KBM-7 (cell line): ENCODE results near the gene DDN.

ENCODE experiments used
- DNase-seq: peaks from one replicate; pipeline ENCODE4 v3.0.0-alpha.2; 2015
- in situ Hi-C: fragments of 300-500 bp; cut with MboI; formaldehyde crosslinking; loops from 2 replicates; pipeline ENCODE4 v1.14.3; 2020; ENCODE audit warnings: low sequenced_read_pairs, low pct_unique_long_range_greater_than_20kb, mixed read lengths

The DDN gene

DNA sequence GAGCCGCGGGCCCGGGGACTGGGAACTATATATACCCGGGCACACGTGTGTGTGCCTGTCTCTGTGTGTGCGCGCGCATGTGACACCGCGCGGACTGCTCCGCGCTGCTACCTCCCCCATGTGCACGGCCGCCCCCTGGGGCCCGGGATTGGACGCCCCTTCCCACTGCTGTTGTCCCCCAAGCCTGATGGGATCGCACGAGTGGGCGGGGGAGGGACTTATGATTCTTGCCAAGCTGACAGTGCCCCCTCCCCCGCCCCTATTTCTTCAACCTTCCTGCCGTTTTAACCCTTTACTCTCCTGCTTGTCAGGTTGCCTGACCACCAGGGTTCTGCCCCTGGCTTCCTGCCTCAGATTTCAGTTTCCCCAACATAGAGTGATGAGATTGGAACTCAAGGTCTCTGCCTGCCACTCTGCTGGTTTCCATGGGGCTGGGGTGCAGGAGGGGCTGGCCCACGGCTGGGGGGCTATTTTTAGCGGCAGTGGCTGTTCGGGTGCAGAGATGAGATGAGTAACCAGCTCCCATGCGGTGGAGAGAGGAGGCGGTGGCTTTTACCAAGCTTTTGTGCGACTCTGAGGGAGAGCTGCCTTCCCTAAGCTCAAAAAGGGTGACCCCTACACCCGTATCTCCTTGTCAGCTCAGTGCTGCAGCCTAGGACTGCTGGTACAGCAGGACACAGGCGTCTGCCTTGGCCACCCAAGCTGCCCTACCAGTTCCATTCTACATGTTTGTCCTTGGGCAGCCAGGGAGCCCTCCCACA, at the start of gene DDN:
DDN (minus strand) TSS at position 5 of the 761 bp plus-strand sequence. CDS start 88 bp downstream, outside the sequence.
- in situ Hi-C loops, result no loop called here
- peak; percentile 93 for DNase-seq

DNA sequence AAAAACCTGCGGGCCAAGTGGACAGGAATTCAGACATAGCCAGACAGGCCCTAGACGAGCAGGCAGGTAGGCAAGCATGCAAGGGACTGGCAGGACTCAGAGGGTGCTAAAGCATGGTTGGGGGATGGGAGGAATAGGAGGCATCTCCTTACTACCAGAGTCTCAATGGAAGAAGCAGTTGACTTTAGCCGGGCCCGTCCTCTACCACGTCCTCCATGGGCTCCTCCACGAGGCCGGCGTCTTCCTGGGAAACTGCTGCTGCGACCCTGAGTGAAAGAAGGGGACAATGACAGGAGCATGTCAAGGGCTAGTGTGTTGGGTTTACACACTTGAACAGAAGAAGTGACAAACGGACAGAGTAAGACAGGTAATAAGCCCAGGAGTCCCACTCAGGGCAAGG, 49.8 kb upstream of the DDN start:
- in situ Hi-C loops, result no loop called here

DNA sequence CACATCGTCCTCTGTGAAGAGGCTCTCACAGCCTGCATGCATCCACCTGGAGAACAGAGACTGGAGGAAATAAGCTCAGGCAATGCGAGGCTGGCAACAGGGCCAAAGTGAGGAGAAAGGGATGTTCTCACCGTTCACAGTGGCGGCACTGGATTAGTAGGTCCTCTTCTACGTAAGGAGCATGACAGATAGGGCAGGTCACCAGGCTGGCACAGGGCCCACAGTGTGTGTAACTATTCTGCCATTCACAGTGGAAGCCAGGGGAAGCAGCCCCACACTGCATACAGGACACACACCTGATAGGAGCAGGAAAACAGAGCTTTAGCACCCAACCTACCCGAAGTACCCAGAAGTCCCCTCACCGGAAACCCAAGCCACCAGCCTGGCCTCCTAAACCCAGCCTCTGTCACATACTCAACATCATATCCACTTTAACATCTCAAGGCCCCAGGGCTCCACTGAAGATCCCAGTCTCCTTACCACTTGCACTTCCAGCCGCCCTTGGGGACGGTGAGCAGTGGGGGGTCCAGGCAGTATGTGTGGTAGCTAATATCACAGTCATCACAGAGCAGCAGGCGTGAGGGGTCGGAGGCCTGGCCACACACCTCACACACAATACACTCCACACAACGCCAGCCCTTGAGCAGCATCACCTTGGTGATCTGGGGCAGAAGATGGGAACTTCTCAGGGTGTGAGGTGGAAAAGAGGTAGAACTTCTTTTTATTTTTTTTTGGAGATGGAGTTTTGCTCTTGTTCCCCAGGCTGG, 47.1 kb upstream of the DDN start:
- in situ Hi-C loops, result no loop called here
- no peak for DNase-seq

More for the DNA sequence above, 49.8 kb upstream of the DDN start:
- no peak for DNase-seq

DNA sequence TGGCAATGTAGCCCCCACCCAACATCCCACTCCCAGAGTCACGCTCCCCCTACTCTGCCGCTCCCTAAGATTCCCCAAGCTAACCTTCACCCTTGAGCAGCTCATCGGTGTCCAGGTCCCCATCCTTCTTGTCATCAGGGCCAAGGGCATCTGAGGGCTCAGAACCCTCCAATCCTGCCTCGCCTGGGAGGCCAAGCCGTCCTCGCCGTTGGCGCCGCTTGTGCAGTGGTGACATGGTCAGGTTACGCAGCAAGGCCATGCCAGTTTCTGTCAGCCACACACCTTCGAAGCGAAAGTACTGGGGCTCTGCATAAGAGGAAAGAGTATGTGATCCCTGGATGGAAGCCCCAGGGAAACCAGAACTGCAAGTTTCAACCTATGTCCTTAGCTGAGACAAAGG, 45.5 kb upstream of the DDN start:
- in situ Hi-C loops, result no loop called here
- no peak for DNase-seq

DNA sequence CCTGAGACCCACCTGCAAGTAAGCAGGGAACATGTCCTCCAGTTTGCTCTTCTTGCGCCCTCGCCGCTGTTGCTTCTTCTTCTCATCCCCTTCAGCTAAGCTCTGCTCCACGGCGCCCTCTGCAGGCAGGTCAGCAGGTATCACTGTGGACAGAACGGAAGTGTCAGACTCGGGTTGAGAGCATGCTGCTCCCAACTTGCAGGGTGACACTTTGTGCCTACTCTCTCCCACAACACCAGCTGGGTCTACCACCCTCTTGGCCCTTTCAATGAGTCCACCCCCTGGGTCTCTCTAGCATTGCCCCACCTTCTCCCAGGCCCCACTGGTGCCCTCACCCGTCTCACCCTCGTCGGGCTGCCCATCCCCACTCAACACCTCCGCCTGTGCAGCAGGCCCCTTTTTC, 44.7 kb upstream of the DDN start:
- in situ Hi-C loops, result no loop called here
- peak; percentile 75 for DNase-seq

DNA sequence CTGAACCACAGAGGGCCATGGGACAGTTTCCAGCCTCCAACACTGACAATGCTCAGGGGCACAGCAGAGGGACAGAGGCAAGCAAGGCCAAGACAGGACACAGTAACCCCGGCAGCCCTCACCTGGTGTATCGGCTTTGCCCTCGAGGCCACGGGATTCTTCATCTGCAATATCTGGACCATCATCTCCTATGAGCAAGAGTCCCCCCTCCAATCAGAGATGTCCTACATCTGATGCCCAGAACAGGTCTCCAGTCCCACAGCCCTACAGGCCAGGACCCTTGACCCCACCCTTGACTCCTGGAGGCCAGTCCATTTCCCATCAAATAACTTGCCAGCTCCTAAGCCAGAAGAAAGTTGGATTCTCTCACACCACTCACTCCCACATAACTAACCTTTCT, 44.1 kb upstream of the DDN start:
- no peak for DNase-seq
- in situ Hi-C loops, result no loop called here

DNA sequence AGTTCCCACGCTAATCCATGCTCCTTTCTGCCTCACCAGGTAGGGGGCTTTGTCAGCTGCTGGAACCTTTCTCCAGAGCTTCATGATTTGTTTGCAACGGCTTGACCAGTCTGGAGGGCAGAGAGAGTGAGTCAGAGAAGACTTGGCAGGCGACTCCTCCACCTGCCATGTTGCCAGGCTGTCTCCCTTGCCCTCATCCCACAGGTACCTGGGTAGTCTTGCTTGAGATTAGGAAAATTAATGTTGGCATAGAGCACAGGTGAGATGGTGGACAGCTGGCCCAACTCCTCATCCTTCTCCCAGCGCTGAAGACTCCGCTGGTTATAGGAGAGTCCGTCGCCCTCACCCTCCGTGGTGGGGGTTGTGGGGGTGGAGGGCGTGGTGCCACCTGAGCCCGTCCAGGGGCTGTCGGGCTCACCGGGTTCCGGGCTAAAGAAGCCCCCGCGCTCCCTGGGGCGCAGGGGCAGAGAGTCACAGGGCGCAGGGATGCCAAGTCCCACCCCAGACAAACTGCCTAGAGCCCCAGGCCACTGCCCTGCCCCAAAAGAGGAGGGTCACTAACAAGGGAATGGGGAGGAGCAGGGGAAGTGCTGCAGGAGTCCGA, 42.8 kb upstream of the DDN start:
- DNase-seq, result no peak
- in situ Hi-C loops, result no loop called here

DNA sequence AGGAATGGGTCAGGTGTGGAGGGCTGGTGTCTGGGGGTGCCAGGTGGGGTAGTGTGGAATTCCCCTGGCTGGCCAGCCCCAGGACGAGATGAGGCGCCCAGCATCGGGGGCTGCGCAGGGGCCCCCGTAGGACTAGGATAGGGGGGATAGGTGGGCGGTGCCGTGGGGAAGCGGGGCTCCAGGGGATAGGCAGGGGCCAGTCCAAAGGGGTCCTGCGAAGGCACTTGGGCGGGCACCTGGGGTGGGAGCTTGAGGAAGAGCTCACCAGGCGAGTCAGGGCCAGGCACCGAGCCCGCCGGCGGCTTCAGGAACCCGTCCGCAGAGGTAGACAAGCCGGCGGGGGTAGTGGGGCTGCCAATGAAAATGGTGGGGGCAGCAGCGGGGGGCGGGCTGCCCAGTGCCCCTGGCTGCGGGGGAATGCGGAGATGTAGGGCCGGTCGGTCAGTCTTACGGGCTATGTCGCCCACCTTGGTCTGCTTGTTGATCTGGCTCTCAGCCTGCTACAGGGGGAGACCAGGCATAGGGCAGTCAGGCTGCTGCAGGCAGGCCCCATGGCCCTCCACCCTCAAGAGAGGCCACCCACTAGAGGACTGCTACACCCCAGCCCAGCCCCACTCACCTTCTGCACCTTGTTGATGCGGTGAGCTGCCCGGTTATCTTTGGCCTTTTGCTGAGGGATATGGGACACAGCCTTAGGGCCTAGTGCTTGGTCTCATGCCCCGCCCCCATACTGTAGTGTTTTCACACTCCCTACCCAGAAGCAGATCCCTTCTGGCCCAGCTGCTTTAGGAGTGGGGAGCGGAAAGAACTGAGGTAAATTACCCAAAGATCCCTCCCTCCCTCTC, 42.1 kb upstream of the DDN start:
- no peak for DNase-seq
- in situ Hi-C loops, result no loop called here

DNA sequence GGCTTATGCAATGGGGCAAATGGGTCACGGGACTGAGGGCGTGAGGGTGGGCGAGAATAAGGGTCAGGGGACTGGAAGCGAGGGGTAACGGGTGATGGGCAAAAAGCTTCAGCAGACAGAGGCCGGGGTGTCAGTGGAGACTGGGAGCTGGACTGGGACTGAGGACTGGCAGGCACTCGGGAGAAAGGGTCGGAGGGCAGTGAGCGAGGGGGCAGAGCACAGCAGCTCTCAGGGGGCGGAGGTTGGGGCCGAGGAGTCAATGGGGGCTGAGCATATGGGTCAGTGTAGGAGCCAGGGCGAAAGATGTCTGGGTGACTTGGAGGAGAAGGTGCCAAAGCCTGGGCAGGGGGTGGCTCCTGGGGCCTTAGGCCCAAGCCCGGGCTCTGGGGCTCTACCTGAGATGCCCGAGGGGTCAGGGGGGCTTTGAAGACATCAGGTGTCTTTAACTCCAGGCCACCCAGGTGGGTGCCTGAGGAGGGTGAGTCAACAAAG, 41.2 kb upstream of the DDN start:
- in situ Hi-C loops, result no loop called here
- DNase-seq, result no peak

DNA sequence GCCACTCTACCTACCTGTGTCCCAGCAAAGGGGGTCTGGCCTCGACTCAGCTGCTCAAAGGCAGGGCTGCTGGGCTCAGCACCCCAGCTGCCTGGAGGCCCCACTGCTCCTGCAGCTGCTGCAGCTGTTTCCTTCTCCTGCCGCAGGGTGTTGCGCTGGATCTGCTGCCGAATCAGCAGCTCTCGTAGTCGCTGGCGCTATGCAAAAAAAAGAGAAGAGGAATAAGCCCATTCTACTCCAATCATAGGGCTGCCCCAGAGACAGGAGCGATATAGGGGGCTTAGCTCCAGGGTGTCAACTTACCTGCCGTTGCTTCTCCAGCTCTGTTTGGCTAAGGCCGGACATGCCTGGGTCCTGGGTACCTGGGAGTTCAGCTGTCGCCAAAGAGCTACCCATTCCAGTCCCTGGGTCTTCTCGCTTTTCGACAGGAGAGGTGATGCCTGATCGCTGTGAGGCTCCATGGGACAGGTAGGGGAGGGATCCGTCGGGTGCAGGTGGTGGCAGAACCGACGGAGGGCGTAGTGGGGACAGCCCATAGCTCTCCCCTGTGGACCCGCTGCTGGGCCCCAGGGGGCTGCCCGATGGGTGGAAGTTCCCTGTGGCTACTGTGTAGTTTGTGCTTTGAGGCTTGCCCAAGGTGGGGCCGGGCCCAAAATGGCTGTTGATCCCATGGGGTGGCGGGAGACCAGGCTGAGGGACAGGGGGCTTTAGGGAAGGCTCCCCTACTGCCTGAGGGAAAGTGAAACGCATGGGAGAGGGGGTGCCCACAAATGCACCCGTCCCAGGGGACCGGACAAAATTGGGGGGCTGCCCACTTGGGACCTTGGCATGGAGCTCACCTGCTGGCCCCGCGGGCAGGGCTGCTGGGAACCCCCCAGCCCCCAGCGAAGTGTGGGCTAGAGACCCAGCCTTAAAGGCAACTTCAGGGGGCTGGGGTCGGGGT, 40.5 kb upstream of the DDN start:
- DNase-seq, result no peak
- in situ Hi-C loops, result no loop called here

DNA sequence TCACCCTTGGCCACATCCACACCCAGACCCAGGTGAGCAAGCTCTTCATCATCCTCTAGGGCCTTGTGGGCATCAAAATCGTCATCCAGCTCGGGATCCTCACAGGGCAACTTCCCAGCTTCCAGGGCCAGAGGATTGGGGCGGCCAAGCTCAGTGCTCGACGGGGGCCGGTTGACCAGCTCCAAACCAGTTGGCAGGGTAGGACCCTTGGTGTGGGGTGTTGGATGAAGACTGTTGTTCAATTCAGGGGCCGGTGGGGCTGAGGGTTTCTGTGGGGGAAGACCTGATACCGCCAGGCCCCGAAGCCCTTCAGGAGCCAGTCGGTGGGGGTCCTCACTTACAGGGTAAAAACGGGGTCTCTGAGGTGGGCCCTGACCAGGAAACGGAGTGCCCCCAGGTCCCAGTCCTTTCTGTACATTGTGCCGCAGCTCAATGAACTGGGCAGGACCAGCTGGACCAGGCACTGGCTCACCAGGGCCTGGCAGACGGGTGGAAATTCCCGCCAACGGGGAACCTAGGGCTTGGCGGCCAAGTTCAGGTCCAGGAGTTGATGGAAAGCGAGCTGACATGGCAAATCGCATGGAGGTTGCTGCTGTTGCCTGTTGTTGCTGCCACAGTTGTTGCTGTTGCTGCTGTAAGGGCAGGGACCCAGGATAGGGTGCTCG, 39.2 kb upstream of the DDN start:
- in situ Hi-C loops, result no loop called here

DNA sequence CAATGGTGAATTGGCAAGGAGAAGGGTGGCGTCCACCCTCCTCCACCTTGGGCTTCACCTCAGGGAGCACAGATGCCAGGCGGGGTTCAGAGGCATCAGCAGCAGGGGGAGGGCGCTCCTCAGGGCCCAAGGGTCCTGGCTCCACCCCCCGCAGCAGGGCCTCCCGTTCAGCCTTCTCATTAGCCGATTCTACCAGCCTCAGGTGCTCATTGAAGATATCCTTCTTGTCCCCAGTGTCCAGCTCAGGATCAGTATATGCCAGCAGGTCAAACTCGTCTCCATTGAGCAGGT, 38.7 kb upstream of the DDN start:
- in situ Hi-C loops, result no loop called here

More for the DNA sequence above, 39.2 kb upstream of the DDN start:
- DNase-seq, result no peak

DNA sequence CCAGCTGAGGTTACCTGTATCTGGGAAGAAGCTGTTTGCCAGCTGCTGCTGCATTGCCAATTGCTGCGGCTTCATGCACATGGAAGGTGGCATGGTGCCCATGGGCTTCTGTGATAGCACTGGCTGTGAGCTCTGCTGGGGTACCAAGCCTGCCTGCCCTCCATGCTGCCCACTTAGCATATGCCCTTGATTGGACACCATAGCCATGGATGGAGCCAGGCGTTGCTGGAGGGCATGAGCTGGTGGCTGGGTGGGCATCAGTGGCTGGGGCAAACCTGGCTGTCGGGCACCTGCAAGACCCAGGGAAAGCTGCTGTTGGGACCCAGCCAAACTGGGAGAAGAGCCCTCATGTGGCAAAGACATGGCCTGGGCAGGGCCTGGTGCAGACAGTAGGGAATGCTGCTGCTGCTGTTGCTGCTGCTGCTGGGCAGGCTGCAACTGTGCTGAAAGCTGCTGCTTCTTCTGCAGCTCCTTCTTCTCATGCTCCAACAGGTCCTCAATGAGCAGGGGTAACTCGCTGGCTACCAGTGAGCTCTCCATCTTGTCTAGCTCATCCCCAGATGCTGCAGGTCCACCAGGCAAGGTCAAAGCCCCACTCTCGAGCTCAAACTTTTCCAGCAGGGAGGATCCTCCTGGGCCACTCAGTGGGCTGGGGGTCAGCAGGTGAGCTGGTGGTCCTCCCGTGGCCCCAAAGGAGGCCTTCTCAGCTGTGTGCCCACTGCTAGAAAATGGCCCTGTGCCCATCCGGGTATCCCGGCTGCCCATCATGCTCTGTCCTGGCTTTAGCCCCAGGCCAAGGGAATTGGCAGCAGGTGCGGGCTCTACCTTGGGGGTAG, 38.2 kb upstream of the DDN start:
- in situ Hi-C loops, result no loop called here

More for the DNA sequence above, 38.7 kb upstream of the DDN start:
- DNase-seq, result no peak

DNA sequence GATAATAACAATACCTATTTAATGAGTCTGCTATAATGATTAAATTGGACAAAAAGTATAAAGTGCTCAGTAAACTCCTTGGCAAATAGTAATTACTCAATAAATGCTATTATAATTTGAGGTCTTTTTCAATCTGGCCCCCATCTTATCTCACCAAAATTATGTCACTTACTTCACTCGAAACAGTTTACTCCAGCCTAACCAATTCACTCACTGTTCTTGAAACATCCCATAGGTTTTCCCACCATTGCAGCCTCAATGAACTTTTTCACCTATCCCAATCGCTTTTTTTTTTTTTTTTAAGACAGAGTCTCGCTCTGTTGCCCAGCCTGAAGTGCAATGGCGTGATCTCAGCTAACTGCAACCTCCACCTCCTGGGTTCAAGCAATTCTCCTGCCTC, 36.9 kb upstream of the DDN start:
- no peak for DNase-seq
- in situ Hi-C loops, result no loop called here

More for the DNA sequence above, 38.2 kb upstream of the DDN start:
- no peak for DNase-seq

DNA sequence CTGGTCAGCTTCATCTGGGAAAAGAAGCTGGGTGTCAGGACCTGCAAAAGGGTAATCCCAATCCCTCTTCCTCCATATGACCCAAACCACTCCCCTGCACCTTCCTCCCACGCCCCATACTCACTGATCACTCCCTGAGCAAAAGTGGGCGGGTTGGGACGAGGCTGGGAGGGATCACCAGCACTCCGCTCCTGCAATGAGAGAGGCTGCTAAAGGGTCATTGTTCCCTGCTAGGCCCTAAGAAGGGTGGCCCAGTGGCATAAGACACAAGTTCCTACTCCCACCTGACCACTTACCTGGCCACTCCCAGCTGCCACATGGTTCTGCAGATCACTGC, 35.1 kb upstream of the DDN start:
- in situ Hi-C loops, result no loop called here

DNA sequence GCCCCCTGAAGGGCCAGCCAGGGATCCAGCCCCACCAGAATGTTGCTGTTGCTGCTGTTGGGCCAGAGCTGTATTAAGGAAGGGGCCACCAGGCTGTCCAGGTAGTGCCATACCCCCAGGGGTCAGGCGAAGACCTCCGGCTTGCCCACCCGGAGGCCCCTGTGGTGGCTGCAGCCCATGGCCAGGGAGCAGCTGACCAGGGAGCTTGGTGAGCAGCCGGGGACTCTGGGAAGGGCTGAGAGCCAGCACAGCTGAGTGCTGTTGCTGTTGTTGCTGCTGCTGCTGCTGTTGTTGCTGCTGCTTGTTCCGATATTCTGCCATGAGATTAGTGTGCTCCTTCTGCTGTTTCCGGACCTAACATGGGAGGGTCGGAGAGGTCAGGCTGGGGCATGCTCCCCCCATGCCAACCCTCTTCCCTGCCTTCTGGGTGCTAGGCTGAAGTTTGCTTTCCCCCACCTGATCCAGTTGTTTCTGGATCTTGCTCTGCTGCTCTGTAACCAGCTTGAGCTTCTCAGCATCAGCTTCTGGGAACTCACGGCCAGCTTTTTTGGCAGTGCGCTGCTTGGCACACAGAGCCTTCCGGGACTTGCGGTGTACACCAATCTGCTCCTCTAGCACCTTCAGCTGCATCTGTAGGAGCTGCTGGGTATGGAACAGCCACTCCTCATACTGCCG, 34.6 kb upstream of the DDN start:
- DNase-seq, result no peak
- in situ Hi-C loops, result no loop called here

More for the DNA sequence above, 35.1 kb upstream of the DDN start:
- no peak for DNase-seq
